Measurements from ENCODE around the gene MGMT. TPM values are rescaled to one million over a fixed set of nuclear protein-coding genes. Genes with fewer than 3 reads are reported as not detected.

Gene MGMT
- total RNA-seq: 18.7 TPM
- polyA plus RNA-seq: 10 to 100 TPM; 32.6 to 48.0 (median 35.6) TPM

- peaks cover 18% of the 10 kb centered on the region for H3K4me1 ChIP-seq (ENCODE audit: control insufficient read depth, insufficient read depth, low read length, poor library complexity, severe bottlenecking)
- H3K4me3 ChIP-seq (ENCODE audit: low read depth, low read length): peak within 1 kb of the TSS; percentile 76
- DNase-seq (peak; percentile 94 to 97 (median 95)), ATAC-seq (ENCODE audit: low read depth in 2 of 2) (peak; percentile 97 to 98)
- peaks cover 7% of the 10 kb centered on the region for H3K27me3 Mint-ChIP-seq
- H3K4me3 Mint-ChIP-seq: peak within 1 kb of the TSS; percentile 86 to 95 (median 90)
- no peaks in the 10 kb centered on the region for H3K27me3 ChIP-seq (ENCODE audit: control insufficient read depth, insufficient read depth, low read length)
- H3K4me1 Mint-ChIP-seq: peaks cover 2 to 36% (median 10%) of the 10 kb centered on the region in 4 donors
- H3K9me3 Mint-ChIP-seq: no peaks in the 10 kb centered on the region
- H3K27ac ChIP-seq (ENCODE audit: insufficient read depth, low read length, poor library complexity, severe bottlenecking): peak within 1 kb of the TSS; percentile 75
- peak within 1 kb of the TSS; percentile 57 to 87 (median 84) for H3K27ac Mint-ChIP-seq
- H3K9me3 ChIP-seq (ENCODE audit: control insufficient read depth in 2 of 2, low read length in 2 of 2): no peaks in the 10 kb centered on the region
- peaks cover 6% of the 10 kb centered on the region for H3K36me3 ChIP-seq (ENCODE audit: control insufficient read depth, insufficient read depth, low read length)
- H3K36me3 Mint-ChIP-seq: peaks cover 12% of the 10 kb centered on the region
Measured at GRCh38 chr10:129466703-129467358, at the start of gene MGMT. TSS of gene MGMT (plus strand) at chr10:129467241.

- no peak for ATAC-seq (ENCODE audit: low read depth in 2 of 2)
- H3K4me1 Mint-ChIP-seq: no peaks in the 10 kb centered on the region
- no peak overlapping the region for H3K27ac Mint-ChIP-seq
- H3K4me3 Mint-ChIP-seq: no peak overlapping the region
- H3K27me3 Mint-ChIP-seq: no peaks in the 10 kb centered on the region
- Histone ChIP-seq H3K27me3 (ENCODE audit: control insufficient read depth, insufficient read depth, low read length) (no peaks in the 10 kb centered on the region), H3K4me1 (ENCODE audit: control insufficient read depth, insufficient read depth, low read length, poor library complexity, severe bottlenecking) (no peaks in the 10 kb centered on the region), H3K9me3 (ENCODE audit: control insufficient read depth in 2 of 2, low read length in 2 of 2) (no peaks in the 10 kb centered on the region), H3K27ac (ENCODE audit: insufficient read depth, low read length, poor library complexity, severe bottlenecking) (no peak overlapping the region), H3K4me3 (ENCODE audit: low read depth, low read length) (no peak overlapping the region), H3K36me3 (ENCODE audit: control insufficient read depth, insufficient read depth, low read length) (no peaks in the 10 kb centered on the region)
- no peaks in the 10 kb centered on the region for H3K9me3 Mint-ChIP-seq
- no peaks in the 10 kb centered on the region for H3K36me3 Mint-ChIP-seq
- no peak for DNase-seq
Measured at GRCh38 chr10:129417870-129418269, 49.2 kb upstream of the MGMT start.

- H3K27me3 Mint-ChIP-seq: no peaks in the 10 kb centered on the region
- Histone ChIP-seq H3K4me1 (ENCODE audit: control insufficient read depth, insufficient read depth, low read length, poor library complexity, severe bottlenecking) (no peaks in the 10 kb centered on the region), H3K27me3 (ENCODE audit: control insufficient read depth, insufficient read depth, low read length) (no peaks in the 10 kb centered on the region), H3K4me3 (ENCODE audit: low read depth, low read length) (no peak overlapping the region), H3K36me3 (ENCODE audit: control insufficient read depth, insufficient read depth, low read length) (no peaks in the 10 kb centered on the region), H3K27ac (ENCODE audit: insufficient read depth, low read length, poor library complexity, severe bottlenecking) (no peak overlapping the region), H3K9me3 (ENCODE audit: control insufficient read depth in 2 of 2, low read length in 2 of 2) (no peaks in the 10 kb centered on the region)
- no peaks in the 10 kb centered on the region for H3K36me3 Mint-ChIP-seq
- H3K4me3 Mint-ChIP-seq: no peak overlapping the region
- no peaks in the 10 kb centered on the region for H3K4me1 Mint-ChIP-seq
- no peaks in the 10 kb centered on the region for H3K9me3 Mint-ChIP-seq
- H3K27ac Mint-ChIP-seq: no peak overlapping the region
- DNase-seq: no peak
- ATAC-seq (ENCODE audit: low read depth in 2 of 2): no peak
Measured at GRCh38 chr10:129418496-129419225, 48.4 kb upstream of the MGMT start.

GRCh38 chr10:129419397-129419796, 47.6 kb upstream of the MGMT start:
- ATAC-seq (ENCODE audit: low read depth in 2 of 2) (no peak), DNase-seq (no peak)
- H3K27ac Mint-ChIP-seq: no peak overlapping the region
- no peaks in the 10 kb centered on the region for H3K36me3 Mint-ChIP-seq
- Histone ChIP-seq H3K36me3 (ENCODE audit: control insufficient read depth, insufficient read depth, low read length) (no peaks in the 10 kb centered on the region), H3K4me1 (ENCODE audit: control insufficient read depth, insufficient read depth, low read length, poor library complexity, severe bottlenecking) (no peaks in the 10 kb centered on the region), H3K9me3 (ENCODE audit: control insufficient read depth in 2 of 2, low read length in 2 of 2) (no peaks in the 10 kb centered on the region), H3K27me3 (ENCODE audit: control insufficient read depth, insufficient read depth, low read length) (no peaks in the 10 kb centered on the region), H3K4me3 (ENCODE audit: low read depth, low read length) (no peak overlapping the region), H3K27ac (ENCODE audit: insufficient read depth, low read length, poor library complexity, severe bottlenecking) (no peak overlapping the region)
- H3K9me3 Mint-ChIP-seq: no peaks in the 10 kb centered on the region
- H3K27me3 Mint-ChIP-seq: no peaks in the 10 kb centered on the region
- no peak overlapping the region for H3K4me3 Mint-ChIP-seq
- H3K4me1 Mint-ChIP-seq: no peaks in the 10 kb centered on the region

GRCh38 chr10:129421399-129422010, 45.5 kb upstream of the MGMT start:
- H3K9me3 Mint-ChIP-seq: no peaks in the 10 kb centered on the region
- Histone ChIP-seq H3K36me3 (ENCODE audit: control insufficient read depth, insufficient read depth, low read length) (no peaks in the 10 kb centered on the region), H3K27me3 (ENCODE audit: control insufficient read depth, insufficient read depth, low read length) (no peaks in the 10 kb centered on the region), H3K4me3 (ENCODE audit: low read depth, low read length) (no peak overlapping the region), H3K27ac (ENCODE audit: insufficient read depth, low read length, poor library complexity, severe bottlenecking) (no peak overlapping the region), H3K4me1 (ENCODE audit: control insufficient read depth, insufficient read depth, low read length, poor library complexity, severe bottlenecking) (no peaks in the 10 kb centered on the region), H3K9me3 (ENCODE audit: control insufficient read depth in 2 of 2, low read length in 2 of 2) (no peaks in the 10 kb centered on the region)
- H3K27me3 Mint-ChIP-seq: no peaks in the 10 kb centered on the region
- no peak overlapping the region for H3K4me3 Mint-ChIP-seq
- no peaks in the 10 kb centered on the region for H3K4me1 Mint-ChIP-seq
- ATAC-seq (ENCODE audit: low read depth in 2 of 2) (no peak), DNase-seq (no peak)
- peak overlapping the region in 1 of 3 donors; percentile 49 for H3K27ac Mint-ChIP-seq
- H3K36me3 Mint-ChIP-seq: no peaks in the 10 kb centered on the region

GRCh38 chr10:129424978-129425377, 42.1 kb upstream of the MGMT start:
- no peak for ATAC-seq (ENCODE audit: low read depth in 2 of 2)
- no peaks in the 10 kb centered on the region for H3K9me3 Mint-ChIP-seq
- Histone ChIP-seq H3K36me3 (ENCODE audit: control insufficient read depth, insufficient read depth, low read length) (no peaks in the 10 kb centered on the region), H3K4me1 (ENCODE audit: control insufficient read depth, insufficient read depth, low read length, poor library complexity, severe bottlenecking) (no peaks in the 10 kb centered on the region), H3K4me3 (ENCODE audit: low read depth, low read length) (no peak overlapping the region), H3K27me3 (ENCODE audit: control insufficient read depth, insufficient read depth, low read length) (no peaks in the 10 kb centered on the region), H3K9me3 (ENCODE audit: control insufficient read depth in 2 of 2, low read length in 2 of 2) (no peaks in the 10 kb centered on the region), H3K27ac (ENCODE audit: insufficient read depth, low read length, poor library complexity, severe bottlenecking) (no peak overlapping the region)
- no peak for DNase-seq
- peaks cover 0 to 5% (median 0%) of the 10 kb centered on the region in 4 donors for H3K4me1 Mint-ChIP-seq
- no peaks in the 10 kb centered on the region for H3K36me3 Mint-ChIP-seq
- H3K27me3 Mint-ChIP-seq: no peaks in the 10 kb centered on the region
- no peak overlapping the region for H3K4me3 Mint-ChIP-seq
- H3K27ac Mint-ChIP-seq: no peak overlapping the region

- H3K27me3 ChIP-seq (ENCODE audit: control insufficient read depth, insufficient read depth, low read length): peaks cover 4% of the 10 kb centered on the region
- H3K9me3 Mint-ChIP-seq: no peaks in the 10 kb centered on the region
- H3K27me3 Mint-ChIP-seq: no peaks in the 10 kb centered on the region
- DNase-seq: no peak
- no peak overlapping the region for H3K4me3 Mint-ChIP-seq
- peaks cover 0 to 5% (median 0%) of the 10 kb centered on the region in 4 donors for H3K4me1 Mint-ChIP-seq
- no peak overlapping the region for H3K27ac ChIP-seq (ENCODE audit: insufficient read depth, low read length, poor library complexity, severe bottlenecking)
- no peaks in the 10 kb centered on the region for H3K36me3 Mint-ChIP-seq
- no peaks in the 10 kb centered on the region for H3K9me3 ChIP-seq (ENCODE audit: control insufficient read depth in 2 of 2, low read length in 2 of 2)
- no peaks in the 10 kb centered on the region for H3K36me3 ChIP-seq (ENCODE audit: control insufficient read depth, insufficient read depth, low read length)
- no peak overlapping the region for H3K27ac Mint-ChIP-seq
- no peak for ATAC-seq (ENCODE audit: low read depth in 2 of 2)
- H3K4me3 ChIP-seq (ENCODE audit: low read depth, low read length): no peak overlapping the region
- no peaks in the 10 kb centered on the region for H3K4me1 ChIP-seq (ENCODE audit: control insufficient read depth, insufficient read depth, low read length, poor library complexity, severe bottlenecking)
Measured at GRCh38 chr10:129426606-129427005, 40.4 kb upstream of the MGMT start.
